ENCODE results near the gene FAM168A. TPM values are rescaled to one million over a fixed set of nuclear protein-coding genes. Genes with fewer than 3 reads are reported as not detected.

Gene FAM168A
- total RNA-seq, 2 experiments from 2014 or later: 10.1 to 23.7 TPM

- CTCF ChIA-PET (ENCODE audit: unreplicated experiment): no interaction called here
- POLR2A ChIA-PET: no interaction called here
- Histone ChIP-seq H4K20me1 (ENCODE audit: insufficient read depth, low read length) (no peaks in the 10 kb centered on the region), H2AFZ (ENCODE audit: low read length) (no peak overlapping the region), H3K36me3 (ENCODE audit: insufficient read depth, low read length) (no peaks in the 10 kb centered on the region), H3K79me2 (ENCODE audit: insufficient read depth, low read depth, low read length) (no peaks in the 10 kb centered on the region), H3K9me2 (ENCODE audit: insufficient read depth, low read length) (no peaks in the 10 kb centered on the region), H3K4me2 (ENCODE audit: low read length) (no peak overlapping the region), H3K9me3 (ENCODE audit: low read length) (no peaks in the 10 kb centered on the region), H3K4me1 (ENCODE audit: insufficient read depth, low read length, poor library complexity, severe bottlenecking) (no peaks in the 10 kb centered on the region), H3K27ac (ENCODE audit: low read depth, low read length, poor library complexity, severe bottlenecking) (no peak overlapping the region), H3K4me3 (ENCODE audit: low read depth, low read length, poor library complexity, severe bottlenecking) (no peak overlapping the region)
- BruUV-seq (replicated peaks): no TSS peak
- intact Hi-C loops (cut with micrococcal nuclease; ENCODE audit: unreplicated experiment): no loop called here
- TF ChIP-seq, protein P1, sequence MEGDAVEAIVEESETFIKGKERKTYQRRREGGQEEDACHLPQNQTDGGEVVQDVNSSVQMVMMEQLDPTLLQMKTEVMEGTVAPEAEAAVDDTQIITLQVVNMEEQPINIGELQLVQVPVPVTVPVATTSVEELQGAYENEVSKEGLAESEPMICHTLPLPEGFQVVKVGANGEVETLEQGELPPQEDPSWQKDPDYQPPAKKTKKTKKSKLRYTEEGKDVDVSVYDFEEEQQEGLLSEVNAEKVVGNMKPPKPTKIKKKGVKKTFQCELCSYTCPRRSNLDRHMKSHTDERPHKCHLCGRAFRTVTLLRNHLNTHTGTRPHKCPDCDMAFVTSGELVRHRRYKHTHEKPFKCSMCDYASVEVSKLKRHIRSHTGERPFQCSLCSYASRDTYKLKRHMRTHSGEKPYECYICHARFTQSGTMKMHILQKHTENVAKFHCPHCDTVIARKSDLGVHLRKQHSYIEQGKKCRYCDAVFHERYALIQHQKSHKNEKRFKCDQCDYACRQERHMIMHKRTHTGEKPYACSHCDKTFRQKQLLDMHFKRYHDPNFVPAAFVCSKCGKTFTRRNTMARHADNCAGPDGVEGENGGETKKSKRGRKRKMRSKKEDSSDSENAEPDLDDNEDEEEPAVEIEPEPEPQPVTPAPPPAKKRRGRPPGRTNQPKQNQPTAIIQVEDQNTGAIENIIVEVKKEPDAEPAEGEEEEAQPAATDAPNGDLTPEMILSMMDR (conservative IDR thresholded peaks at IDR 0.05; ENCODE audit: low read length): no peak
- no peak for TF ChIP-seq EZH2phosphoT487 (IDR thresholded peaks at IDR 0.05; ENCODE audit: borderline replicate concordance, low read depth, low read length)
- no peak for DNase-seq (ENCODE audit: low spot score)
These were observed 99.6 kb downstream of the FAM168A start for GRCh38 chr11:73498343-73498742.

DNA sequence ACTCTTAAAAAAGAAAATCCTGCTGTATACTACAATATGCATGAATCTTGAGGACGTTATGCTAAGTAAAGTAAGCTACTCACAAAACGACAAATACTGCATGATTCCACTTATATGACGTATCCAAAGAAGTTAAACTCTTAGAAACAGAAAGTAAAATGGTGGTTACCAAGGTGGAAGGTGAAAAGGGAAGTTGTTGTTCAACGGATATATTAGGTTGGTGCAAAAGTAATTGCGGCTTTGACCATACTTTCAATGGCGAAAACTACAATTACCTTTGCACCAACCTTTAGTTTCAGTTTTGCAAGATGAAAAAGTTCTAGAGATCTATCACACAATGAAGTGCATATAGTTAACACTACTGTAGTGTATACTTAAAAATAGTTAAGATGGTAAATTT, 101.8 kb downstream of the FAM168A start:
- no peaks in the 10 kb centered on the region for H4K20me1 ChIP-seq (ENCODE audit: insufficient read depth, low read length)
- CTCF ChIA-PET (ENCODE audit: unreplicated experiment): no interaction called here
- no peak overlapping the region for H3K27ac ChIP-seq (ENCODE audit: low read depth, low read length, poor library complexity, severe bottlenecking)
- BruUV-seq (replicated peaks): no TSS peak
- H3K36me3 ChIP-seq (ENCODE audit: insufficient read depth, low read length): no peaks in the 10 kb centered on the region
- intact Hi-C loops (cut with micrococcal nuclease; ENCODE audit: unreplicated experiment): no loop called here
- no peak for DNase-seq (ENCODE audit: low spot score)
- H2AFZ ChIP-seq (ENCODE audit: low read length): no peak overlapping the region
- no peaks in the 10 kb centered on the region for H3K79me2 ChIP-seq (ENCODE audit: insufficient read depth, low read depth, low read length)
- POLR2A ChIA-PET: interaction anchor here (0.5 kb wide), 1 partner anchor 39 kb away, joined by 4 read pairs; no protein-coding TSS in a partner anchor
- H3K4me3 ChIP-seq (ENCODE audit: low read depth, low read length, poor library complexity, severe bottlenecking): no peak overlapping the region
- H3K9me2 ChIP-seq (ENCODE audit: insufficient read depth, low read length): no peaks in the 10 kb centered on the region
- no peak for TF ChIP-seq EZH2phosphoT487 (IDR thresholded peaks at IDR 0.05; ENCODE audit: borderline replicate concordance, low read depth, low read length)
- TF ChIP-seq, protein P1 (conservative IDR thresholded peaks at IDR 0.05; ENCODE audit: low read length): no peak
- H3K4me1 ChIP-seq (ENCODE audit: insufficient read depth, low read length, poor library complexity, severe bottlenecking): no peaks in the 10 kb centered on the region
- no peak overlapping the region for H3K4me2 ChIP-seq (ENCODE audit: low read length)
- H3K9me3 ChIP-seq (ENCODE audit: low read length): no peaks in the 10 kb centered on the region

DNA sequence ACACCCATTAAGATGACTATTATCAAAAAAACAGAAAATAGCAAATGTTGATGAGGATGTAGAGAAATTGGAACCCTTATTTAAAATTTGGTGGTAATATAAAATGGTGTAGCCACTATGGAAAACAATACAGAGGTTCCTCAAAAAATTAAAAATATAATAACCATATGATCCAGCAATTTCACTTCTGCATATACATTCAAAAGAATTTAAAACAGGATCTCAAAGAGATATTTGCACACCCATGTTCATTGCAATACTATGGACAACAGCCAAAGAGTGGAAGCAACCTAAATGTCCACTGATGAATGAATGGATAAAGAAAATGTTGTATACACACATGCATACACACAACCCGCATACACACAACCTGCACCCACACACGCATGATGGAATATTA, 102.2 kb downstream of the FAM168A start:
- Histone ChIP-seq H3K4me2 (ENCODE audit: low read length) (no peak overlapping the region), H2AFZ (ENCODE audit: low read length) (no peak overlapping the region), H3K36me3 (ENCODE audit: insufficient read depth, low read length) (no peaks in the 10 kb centered on the region), H3K9me2 (ENCODE audit: insufficient read depth, low read length) (no peaks in the 10 kb centered on the region), H3K4me1 (ENCODE audit: insufficient read depth, low read length, poor library complexity, severe bottlenecking) (no peaks in the 10 kb centered on the region), H3K27ac (ENCODE audit: low read depth, low read length, poor library complexity, severe bottlenecking) (no peak overlapping the region), H3K9me3 (ENCODE audit: low read length) (no peaks in the 10 kb centered on the region), H4K20me1 (ENCODE audit: insufficient read depth, low read length) (no peaks in the 10 kb centered on the region), H3K4me3 (ENCODE audit: low read depth, low read length, poor library complexity, severe bottlenecking) (no peak overlapping the region), H3K79me2 (ENCODE audit: insufficient read depth, low read depth, low read length) (no peaks in the 10 kb centered on the region)
- TF ChIP-seq, protein P1 (conservative IDR thresholded peaks at IDR 0.05; ENCODE audit: low read length): no peak
- no peak for TF ChIP-seq EZH2phosphoT487 (IDR thresholded peaks at IDR 0.05; ENCODE audit: borderline replicate concordance, low read depth, low read length)
- DNase-seq (ENCODE audit: low spot score): no peak
- intact Hi-C loops (cut with micrococcal nuclease; ENCODE audit: unreplicated experiment): no loop called here
- ChIA-PET POLR2A (no interaction called here), CTCF (ENCODE audit: unreplicated experiment) (no interaction called here)
- no TSS peak for BruUV-seq (replicated peaks)
